CD4-positive, alpha-beta T cell treated with Interleukin-15 for 4 hours (primary cell): ENCODE results near the gene ANKRD31.

Experiments
- DNase-seq: peaks from one replicate; pipeline ENCODE4 v3.0.0-alpha.2; 2020; ENCODE audit warnings: low spot score

The ANKRD31 gene

GRCh38 chr5:75037106-75037505, 199.6 kb downstream of the ANKRD31 start:
- no peak for DNase-seq

GRCh38 chr5:75034137-75034739, 202.4 kb downstream of the ANKRD31 start:
- DNase-seq = peak; percentile 47

- no peak for DNase-seq
These were observed 205.3 kb downstream of the ANKRD31 start for GRCh38 chr5:75031366-75031765.

GRCh38 chr5:75028090-75028489, 208.6 kb downstream of the ANKRD31 start:
- DNase-seq = peak; percentile 28

DNA sequence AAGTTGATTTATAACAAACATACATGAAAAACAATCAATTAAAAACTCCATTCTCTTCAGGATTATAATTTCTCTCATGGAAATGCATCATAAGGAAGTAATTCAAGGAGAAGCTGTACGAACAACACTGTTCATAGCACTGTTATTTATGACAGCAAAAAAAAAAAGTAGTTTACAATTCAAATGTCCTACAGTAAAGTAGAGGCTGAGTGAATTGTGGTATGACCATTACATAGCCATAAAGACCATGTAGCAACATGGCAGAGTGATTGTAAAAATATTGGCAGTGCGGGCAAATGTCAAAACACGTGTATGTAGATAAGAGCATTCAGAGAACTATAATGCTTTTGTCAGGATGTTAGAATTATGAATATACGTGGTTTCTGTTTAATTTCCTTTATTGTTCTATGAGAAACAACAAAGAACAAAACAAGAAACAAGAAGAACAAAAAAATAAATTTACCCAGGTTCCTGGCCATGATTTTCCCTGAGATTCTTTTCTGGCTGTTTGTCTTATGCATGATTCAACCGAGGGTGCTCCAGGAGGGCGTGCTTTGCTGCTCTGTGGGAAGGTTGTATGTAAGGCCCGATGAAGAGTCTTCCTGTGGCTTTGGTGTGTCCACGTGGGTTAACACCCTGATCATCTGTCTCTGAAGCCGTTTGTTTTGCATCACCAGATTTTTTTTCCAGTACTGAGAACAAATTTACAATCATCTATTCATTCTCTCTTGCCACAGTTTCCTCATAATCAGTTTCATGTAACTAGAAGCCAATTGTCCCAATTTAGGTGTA, 213.1 kb downstream of the ANKRD31 start:
- peak; percentile 35 for DNase-seq

DNA sequence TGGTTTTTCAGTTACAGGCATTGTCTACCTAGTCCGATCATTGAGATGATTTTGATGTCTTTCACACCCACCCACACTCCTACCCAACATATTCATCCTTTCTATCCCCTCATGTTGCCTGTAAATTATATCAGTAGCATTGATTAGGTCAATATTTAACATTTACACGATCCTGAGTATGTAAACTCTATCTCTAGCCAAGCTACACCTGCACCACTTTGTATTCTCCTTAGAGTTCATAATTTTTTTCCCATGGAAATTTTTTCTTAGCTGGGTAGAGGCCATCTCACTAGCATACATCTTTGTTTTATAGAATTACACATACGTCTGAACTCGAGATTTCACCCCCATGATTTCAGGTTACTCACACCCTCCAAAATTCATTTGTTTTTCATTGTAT, 214.9 kb downstream of the ANKRD31 start:
- DNase-seq = no peak

GRCh38 chr5:75021219-75021618, 215.5 kb downstream of the ANKRD31 start:
- DNase-seq = no peak

DNA sequence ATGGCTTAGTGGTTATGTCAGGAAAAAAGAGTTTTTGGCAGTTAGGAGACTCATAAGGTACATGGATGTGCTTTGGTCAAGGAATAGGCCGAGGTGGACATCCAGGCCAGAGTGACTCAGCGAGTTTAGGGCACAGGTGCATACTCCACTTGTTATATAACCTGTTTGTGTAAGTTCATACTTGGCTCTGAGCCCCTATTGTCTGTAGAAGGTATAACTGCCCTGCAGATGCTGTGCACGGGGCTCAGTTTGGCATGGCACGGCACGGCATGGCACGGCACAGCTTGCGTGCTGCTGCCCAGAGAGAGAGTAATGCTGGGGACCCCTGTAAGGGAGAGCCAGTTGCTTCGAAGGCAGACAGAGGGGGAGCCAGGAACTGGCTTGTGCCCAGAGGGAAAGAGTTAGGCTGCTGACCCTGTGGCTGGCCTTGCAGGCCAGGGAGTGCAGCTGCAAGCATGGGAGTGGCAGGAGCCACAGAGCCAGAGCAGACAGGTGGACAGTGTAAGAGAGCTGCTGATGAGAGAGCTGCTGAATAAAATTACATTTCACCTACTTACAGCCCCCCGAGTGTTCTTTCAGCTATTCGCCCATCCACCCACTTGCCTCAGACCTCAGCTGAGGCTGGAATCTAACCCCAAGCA, 216.5 kb downstream of the ANKRD31 start:
- DNase-seq = no peak

GRCh38 chr5:75018805-75019587, 217.7 kb downstream of the ANKRD31 start:
- no peak for DNase-seq
